GM19099 (cell line): ENCODE data around the gene DPP10.

Source experiments
- POLR2A ChIP-seq: IDR thresholded peaks from 3 replicates; pipeline ENCODE4 v1.6.1; 2011; ENCODE audit warnings: low read depth; ENCODE audit not compliant: insufficient read length; ENCODE audit errors: extremely low read depth

Gene DPP10

GRCh38 chr2:114628481-114628880, 186.0 kb downstream of the DPP10 start:
- TF ChIP-seq POLR2A: no peak

GRCh38 chr2:114631146-114631545, 188.7 kb downstream of the DPP10 start:
- no peak for TF ChIP-seq POLR2A

GRCh38 chr2:114642166-114642770, 199.8 kb downstream of the DPP10 start:
- TF ChIP-seq POLR2A: no peak

GRCh38 chr2:114642988-114643553, 200.6 kb downstream of the DPP10 start:
- TF ChIP-seq POLR2A: no peak

GRCh38 chr2:114651933-114652332, 209.5 kb downstream of the DPP10 start:
- no peak for TF ChIP-seq POLR2A

- no peak for TF ChIP-seq POLR2A
Observed at GRCh38 chr2:114659880-114660279, 217.4 kb downstream of the DPP10 start.

- no peak for TF ChIP-seq POLR2A
Observed at GRCh38 chr2:114661971-114662939, 219.8 kb downstream of the DPP10 start.

GRCh38 chr2:114668415-114668814, 226.0 kb downstream of the DPP10 start:
- TF ChIP-seq POLR2A: no peak

GRCh38 chr2:114683251-114683650, 240.8 kb downstream of the DPP10 start:
- TF ChIP-seq POLR2A: no peak

GRCh38 chr2:114684403-114684802, 242.0 kb downstream of the DPP10 start:
- TF ChIP-seq POLR2A: no peak

- no peak for TF ChIP-seq POLR2A
Observed at GRCh38 chr2:114685102-114685501, 242.7 kb downstream of the DPP10 start.

- no peak for TF ChIP-seq POLR2A
Observed at GRCh38 chr2:114688241-114688640, 245.8 kb downstream of the DPP10 start.

- no peak for TF ChIP-seq POLR2A
Observed at GRCh38 chr2:114698520-114698919, 256.1 kb downstream of the DPP10 start.

GRCh38 chr2:114699423-114699944, 257.0 kb downstream of the DPP10 start:
- no peak for TF ChIP-seq POLR2A

GRCh38 chr2:114700440-114700839, 258.0 kb downstream of the DPP10 start:
- no peak for TF ChIP-seq POLR2A

GRCh38 chr2:114709936-114710850, 267.8 kb downstream of the DPP10 start:
- TF ChIP-seq POLR2A: no peak
